Prostate gland (tissue), 2 donors: ENCODE results near the gene FBXO3. TPM values are rescaled to one million over a fixed set of nuclear protein-coding genes. Genes with fewer than 3 reads are reported as not detected.
A peak's percentile ranks its signal among the peaks of the same experiment; 100 is the strongest.

ENCODE experiments used
- DNase-seq: peaks from one replicate; pipeline ENCODE4 v3.0.0-alpha.2; 2019; ENCODE audit warnings: low spot score
- H3K27ac ChIP-seq, 2 donors: fragments of 200-600 bp; sonication (generic); 2 replicates each; pipeline ENCODE4 v1.5.1; 2017 to 2019
- H3K27me3 ChIP-seq: fragments of 200-600 bp; sonication (generic); replicated peaks from 2 replicates; pipeline ENCODE4 v1.5.1; 2019; ENCODE audit not compliant: insufficient read depth
- H3K36me3 ChIP-seq, 2 donors: fragments of 200-600 bp; sonication (generic); 1 replicate in 1 of 2; 2 replicates in 1 of 2; pipeline versions ENCODE4 v1.5.1 to v1.8.1; 2017 to 2019
- H3K4me1 ChIP-seq: fragments of 200-600 bp; sonication (generic); replicated peaks from 2 replicates; pipeline ENCODE4 v1.5.1; 2019
- H3K4me3 ChIP-seq, 2 donors: fragments of 200-600 bp; sonication (generic); 2 replicates each; pipeline ENCODE4 v1.5.1; 2017 to 2019
- H3K9me3 ChIP-seq: fragments of 200-600 bp; sonication (generic); 2 replicates; pipeline ENCODE4 v1.5.1; 2017
- CTCF ChIP-seq, 4 experiments: fragments of 200-600 bp in 2 of 4; fragments of 450-650 bp in 2 of 4; sonication (generic) in 2 of 4; IDR thresholded peaks; 1 replicate in 3 of 4; 2 replicates in 1 of 4; pipeline ENCODE4 v1.5.1; 2016 to 2019; ENCODE audit warnings: antibody characterized with exemption in 4 of 4, mild to moderate bottlenecking in 2 of 4, moderate library complexity in 2 of 4
- POLR2A ChIP-seq: fragments of 450-650 bp; IDR thresholded peaks from one replicate; pipeline ENCODE4 v1.6.1; 2016; ENCODE audit warnings: antibody characterized with exemption, mild to moderate bottlenecking
- POLR2AphosphoS5 ChIP-seq: sonication (generic); formaldehyde crosslinking; IDR thresholded peaks from one replicate; pipeline ENCODE4 v1.6.1; 2017; ENCODE audit warnings: antibody characterized with exemption
- WGBS: methylation state at CpG from one replicate; pipeline ENCODE4 v1.1.5; 2018; 5-methylcytosine and 5-hydroxymethylcytosine counted together
- intact Hi-C: fragments of 100-400 bp; cut with DNase I; formaldehyde crosslinking; loops from one replicate; pipeline ENCODE4 v1.14.2; 2022
- total RNA-seq, 2 donors: library from RNA; depleted of rRNA; stranded (reverse); fragments of >200 nt; gene quantifications; one replicate each; pipeline ENCODE4 v1.1.0, GENCODE V29; 2016

Gene FBXO3
- total RNA-seq, 2 donors from 2014 or later, result 24.5 to 45.0 TPM

GRCh38 chr11:33703234-33703633 is 71.1 kb downstream of the FBXO3 start:
- H3K4me1 ChIP-seq, result peaks cover 6% of the 10 kb centered on the region
- no peak overlapping the region for H3K4me3 ChIP-seq
- 67% methylated on average over 5 of the region's 5 CpGs for WGBS
- H3K27ac ChIP-seq, result no peak overlapping the region
- no peaks in the 10 kb centered on the region for H3K36me3 ChIP-seq
- no peak for TF ChIP-seq POLR2A
- TF ChIP-seq POLR2AphosphoS5, result no peak
- TF ChIP-seq CTCF (IDR thresholded peaks at IDR 0.05), result no peak
- DNase-seq, result no peak
- intact Hi-C loops, result no loop called here
- H3K27me3 ChIP-seq, result no peaks in the 10 kb centered on the region
- no peaks in the 10 kb centered on the region for H3K9me3 ChIP-seq

- H3K27ac ChIP-seq, result peak overlapping the region; percentile 43 to 65
- intact Hi-C loops, result no loop called here
- H3K36me3 ChIP-seq, result no peaks in the 10 kb centered on the region
- TF ChIP-seq CTCF (IDR thresholded peaks at IDR 0.05), result no peak
- peak; percentile 32 for TF ChIP-seq POLR2A
- TF ChIP-seq POLR2AphosphoS5, result peak; percentile 29
- no peak for DNase-seq
- peaks cover 6% of the 10 kb centered on the region for H3K4me1 ChIP-seq
- WGBS, result 16% methylated on average over 7 of the region's 7 CpGs
- H3K4me3 ChIP-seq, result peak overlapping the region; percentile 41 to 43
- H3K27me3 ChIP-seq, result no peaks in the 10 kb centered on the region
- no peaks in the 10 kb centered on the region for H3K9me3 ChIP-seq
These were observed 72.8 kb downstream of the FBXO3 start for GRCh38 chr11:33701302-33702230.

GRCh38 chr11:33700502-33701271 is 73.6 kb downstream of the FBXO3 start, which contains the start of gene C11orf91:
C11orf91 (minus strand) TSS chr11:33700826; CDS start chr11:33700740, 86 bp downstream.
- H3K36me3 ChIP-seq, result no peaks in the 10 kb centered on the region
- H3K4me1 ChIP-seq, result peaks cover 6% of the 10 kb centered on the region
- DNase-seq, result peak; percentile 93
- H3K9me3 ChIP-seq, result no peaks in the 10 kb centered on the region
- WGBS, result under 1% methylated on average over 61 of the region's 72 CpGs
- intact Hi-C loops, result no loop called here
- TF ChIP-seq POLR2AphosphoS5 (peak; percentile 72), CTCF (IDR thresholded peaks at IDR 0.05) (peak in 1 of 4 experiments; percentile 7), POLR2A (peak; percentile 60)
- peak within 1 kb of the TSS; percentile 43 to 65 for H3K27ac ChIP-seq
- no peaks in the 10 kb centered on the region for H3K27me3 ChIP-seq
- H3K4me3 ChIP-seq, result peak within 1 kb of the TSS; percentile 41 to 43

GRCh38 chr11:33700063-33700501 is 74.2 kb downstream of the FBXO3 start:
- Histone ChIP-seq H3K9me3 (no peaks in the 10 kb centered on the region), H3K27me3 (no peaks in the 10 kb centered on the region), H3K36me3 (no peaks in the 10 kb centered on the region), H3K27ac (peak overlapping the region; percentile 43 to 65), H3K4me3 (peak overlapping the region; percentile 41 to 43), H3K4me1 (peaks cover 6% of the 10 kb centered on the region)
- intact Hi-C loops, result no loop called here
- TF ChIP-seq POLR2A, result no peak
- no peak for TF ChIP-seq POLR2AphosphoS5
- no peak for TF ChIP-seq CTCF (IDR thresholded peaks at IDR 0.05)
- WGBS, result 50% methylated on average over 16 of the region's 25 CpGs
- DNase-seq, result no peak
